ENCODE results near the gene BBS7. TPM values are rescaled to one million over a fixed set of nuclear protein-coding genes. Genes with fewer than 3 reads are reported as not detected.

The BBS7 gene, protein sequence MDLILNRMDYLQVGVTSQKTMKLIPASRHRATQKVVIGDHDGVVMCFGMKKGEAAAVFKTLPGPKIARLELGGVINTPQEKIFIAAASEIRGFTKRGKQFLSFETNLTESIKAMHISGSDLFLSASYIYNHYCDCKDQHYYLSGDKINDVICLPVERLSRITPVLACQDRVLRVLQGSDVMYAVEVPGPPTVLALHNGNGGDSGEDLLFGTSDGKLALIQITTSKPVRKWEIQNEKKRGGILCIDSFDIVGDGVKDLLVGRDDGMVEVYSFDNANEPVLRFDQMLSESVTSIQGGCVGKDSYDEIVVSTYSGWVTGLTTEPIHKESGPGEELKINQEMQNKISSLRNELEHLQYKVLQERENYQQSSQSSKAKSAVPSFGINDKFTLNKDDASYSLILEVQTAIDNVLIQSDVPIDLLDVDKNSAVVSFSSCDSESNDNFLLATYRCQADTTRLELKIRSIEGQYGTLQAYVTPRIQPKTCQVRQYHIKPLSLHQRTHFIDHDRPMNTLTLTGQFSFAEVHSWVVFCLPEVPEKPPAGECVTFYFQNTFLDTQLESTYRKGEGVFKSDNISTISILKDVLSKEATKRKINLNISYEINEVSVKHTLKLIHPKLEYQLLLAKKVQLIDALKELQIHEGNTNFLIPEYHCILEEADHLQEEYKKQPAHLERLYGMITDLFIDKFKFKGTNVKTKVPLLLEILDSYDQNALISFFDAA
- polyA plus RNA-seq (2012; rRNA removed): 24.3 and 27.3 TPM in 2 replicates
- 26.6 and 26.8 TPM in 2 replicates for polyA plus RNA-seq (2012; cell fraction: cytosol; rRNA removed)
- 23.3 and 26.5 TPM in 2 replicates for polyA plus RNA-seq (2012; cell fraction: nucleus; rRNA removed)

- DNase-seq: peak; percentile 91
- peaks cover 0 to 5% of the 10 kb centered on the region in 2 experiments; a peak in 2 of 4 replicates for H3K4me1 ChIP-seq (ENCODE audit: control insufficient read depth in 1 of 2, insufficient read depth in 2 of 2, low read depth in 1 of 2, low read length in 1 of 2)
- H3F3A ChIP-seq (replicated peaks; ENCODE audit: insufficient read depth): peaks cover 3% of the 10 kb centered on the region
- H2AFZ ChIP-seq (ENCODE audit: low read depth): peak within 1 kb of the TSS; percentile 89
- ChIA-PET CTCF (interaction anchor here (1.0 to 2.1 kb wide), 2 partner anchors 30 to 44 kb away, joined by 3 to 6 read pairs; no protein-coding TSS in a partner anchor), POLR2A (interaction anchor here (1.5 kb wide), 1 partner anchor 69 kb away, joined by 6 read pairs; the partner anchor contains the start of gene EXOSC9)
- H3K36me3 ChIP-seq (replicated peaks in 1 of 2; ENCODE audit: control insufficient read depth in 1 of 2, insufficient read depth in 2 of 2, low read length in 1 of 2): peaks cover 14 to 29% of the 10 kb centered on the region in 2 experiments
- H3K79me2 ChIP-seq (ENCODE audit: insufficient read depth): peaks cover 21% of the 10 kb centered on the region
- H3K27me3 ChIP-seq (ENCODE audit: insufficient read depth): no peaks in the 10 kb centered on the region
- H3K9me2 ChIP-seq: no peaks in the 10 kb centered on the region
- peak within 1 kb of the TSS; percentile 73 to 89 for H3K27ac ChIP-seq (ENCODE audit: low read depth in 2 of 2, low read length in 1 of 2)
- WGBS (ENCODE audit: low lambda C conversion rate): under 1% methylated on average over 27 of the region's 58 CpGs
- peak within 1 kb of the TSS; percentile 77 to 82 for H3K4me3 ChIP-seq (ENCODE audit: low read depth in 2 of 2, low read length in 1 of 2)
- no peaks in the 10 kb centered on the region for H4K20me1 ChIP-seq (ENCODE audit: insufficient read depth)
- TF ChIP-seq, protein P1, sequence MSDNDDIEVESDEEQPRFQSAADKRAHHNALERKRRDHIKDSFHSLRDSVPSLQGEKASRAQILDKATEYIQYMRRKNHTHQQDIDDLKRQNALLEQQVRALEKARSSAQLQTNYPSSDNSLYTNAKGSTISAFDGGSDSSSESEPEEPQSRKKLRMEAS (IDR thresholded peaks at IDR 0.05; ENCODE audit: low read depth): no peak
- peak; percentile 63; the same call in 1 of the 2 replicates for TF ChIP-seq MXI1 (IDR thresholded peaks at IDR 0.05; ENCODE audit: low read depth, low read length)
- no peak for TF ChIP-seq TEAD4 (IDR thresholded peaks at IDR 0.05; ENCODE audit: borderline replicate concordance, insufficient read depth)
- no peak for TF ChIP-seq TCF12 (IDR thresholded peaks at IDR 0.05)
- TF ChIP-seq CHD2 (IDR thresholded peaks at IDR 0.05; ENCODE audit: low read length, partially characterized antibody): peak; percentile 6
- TF ChIP-seq POLR2AphosphoS5 (IDR thresholded peaks at IDR 0.05; ENCODE audit: low read depth, low read length): peak; percentile 91
- TF ChIP-seq EP300 (IDR thresholded peaks at IDR 0.05; ENCODE audit: borderline replicate concordance in 1 of 2, low read depth in 1 of 2, low read length in 1 of 2): peak in 1 of 2 experiments; percentile 15; a peak in 1 of 4 replicates
- TF ChIP-seq GATA2 (CRISPR knock-in tag; IDR thresholded peaks at IDR 0.05): peak; percentile 10; the same call in 1 of the 2 replicates
- TF ChIP-seq, protein P2, sequence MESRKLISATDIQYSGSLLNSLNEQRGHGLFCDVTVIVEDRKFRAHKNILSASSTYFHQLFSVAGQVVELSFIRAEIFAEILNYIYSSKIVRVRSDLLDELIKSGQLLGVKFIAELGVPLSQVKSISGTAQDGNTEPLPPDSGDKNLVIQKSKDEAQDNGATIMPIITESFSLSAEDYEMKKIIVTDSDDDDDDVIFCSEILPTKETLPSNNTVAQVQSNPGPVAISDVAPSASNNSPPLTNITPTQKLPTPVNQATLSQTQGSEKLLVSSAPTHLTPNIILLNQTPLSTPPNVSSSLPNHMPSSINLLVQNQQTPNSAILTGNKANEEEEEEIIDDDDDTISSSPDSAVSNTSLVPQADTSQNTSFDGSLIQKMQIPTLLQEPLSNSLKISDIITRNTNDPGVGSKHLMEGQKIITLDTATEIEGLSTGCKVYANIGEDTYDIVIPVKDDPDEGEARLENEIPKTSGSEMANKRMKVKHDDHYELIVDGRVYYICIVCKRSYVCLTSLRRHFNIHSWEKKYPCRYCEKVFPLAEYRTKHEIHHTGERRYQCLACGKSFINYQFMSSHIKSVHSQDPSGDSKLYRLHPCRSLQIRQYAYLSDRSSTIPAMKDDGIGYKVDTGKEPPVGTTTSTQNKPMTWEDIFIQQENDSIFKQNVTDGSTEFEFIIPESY (IDR thresholded peaks at IDR 0.05; ENCODE audit: borderline replicate concordance, low read depth): no peak
- no peak for TF ChIP-seq SMC3 (IDR thresholded peaks at IDR 0.05; ENCODE audit: low read depth, low read length)
- TF ChIP-seq GABPA (IDR thresholded peaks at IDR 0.05; ENCODE audit: low read depth): no peak
- no peak for TF ChIP-seq RCOR1 (IDR thresholded peaks at IDR 0.05; ENCODE audit: low read length)
- peak within 1 kb of the TSS; percentile 75 for H3K4me2 ChIP-seq
- peak within 1 kb of the TSS; percentile 72 for H3K9ac ChIP-seq
- peaks cover 9% of the 10 kb centered on the region; the same call in 1 of the 2 replicates for H3K9me3 ChIP-seq
These were observed at the start of gene BBS7 for GRCh38 chr4:121869841-121870822. BBS7 (minus strand) TSS chr4:121870474; CDS start chr4:121870313, 161 bp downstream.

Data from SK-N-SH (cell line).